ENCODE data around the gene ADCY5. TPM values are rescaled to one million over a fixed set of nuclear protein-coding genes. Genes with fewer than 3 reads are reported as not detected.

The ADCY5 gene
- total and polyA plus RNA-seq, 2 donors from 2014 or later = 7.1 to 33.6 TPM

DNA sequence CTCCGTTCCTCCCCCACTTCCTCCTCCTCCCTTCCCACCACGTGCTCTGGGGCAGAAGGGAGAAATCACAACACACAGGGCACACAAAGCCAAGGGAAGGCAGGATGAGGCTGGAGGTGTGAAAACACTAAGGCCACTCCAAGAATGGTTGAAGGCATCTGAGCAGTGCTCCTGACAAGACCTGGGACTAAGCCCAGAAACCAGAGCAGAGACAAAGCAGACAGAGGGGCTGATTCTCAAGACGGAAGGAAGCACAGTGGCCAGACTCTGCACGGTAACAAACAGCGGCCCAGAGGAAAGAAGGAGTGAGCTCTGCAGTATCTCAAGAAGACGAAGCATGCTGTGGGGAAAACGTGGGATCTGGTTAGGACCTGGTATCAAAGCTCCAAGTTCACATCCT is 78.1 kb downstream of the ADCY5 start:
- no peak overlapping the region for H3K4me3 ChIP-seq (ENCODE audit: low read length in 3 of 3)
- H3K27ac ChIP-seq (ENCODE audit: low read depth in 2 of 2, low read length in 2 of 2) = no peak overlapping the region
- H3K27me3 ChIP-seq (ENCODE audit: control insufficient read depth, insufficient read depth, low read length) = no peaks in the 10 kb centered on the region
- no peaks in the 10 kb centered on the region for H3K36me3 ChIP-seq (ENCODE audit: control insufficient read depth in 2 of 3, insufficient read depth in 3 of 3, low read length in 3 of 3)
- intact Hi-C loops (cut with DNase I) = no loop called here
- H3K9me3 ChIP-seq (ENCODE audit: control insufficient read depth in 2 of 3, insufficient read depth in 1 of 3, low read length in 3 of 3) = no peaks in the 10 kb centered on the region
- no peak overlapping the region for H3K9ac ChIP-seq (ENCODE audit: low read length in 3 of 3)
- TF ChIP-seq CTCF (IDR thresholded peaks at IDR 0.05; ENCODE audit: borderline replicate concordance, extremely low read depth, insufficient read depth) = no peak
- DNase-seq = no peak
- FAIRE-seq = no peak
- H3K4me1 ChIP-seq (ENCODE audit: control insufficient read depth in 2 of 3, insufficient read depth in 2 of 3, low read depth in 1 of 3, low read length in 3 of 3) = peaks cover 0 to 19% (median 0%) of the 10 kb centered on the region in 3 donors

- no peaks in the 10 kb centered on the region for H3K27me3 ChIP-seq (ENCODE audit: control insufficient read depth, insufficient read depth, low read length)
- no peak overlapping the region for H3K27ac ChIP-seq (ENCODE audit: low read depth in 2 of 2, low read length in 2 of 2)
- no peak for FAIRE-seq
- TF ChIP-seq CTCF (IDR thresholded peaks at IDR 0.05; ENCODE audit: borderline replicate concordance, extremely low read depth, insufficient read depth) = no peak
- DNase-seq = no peak
- no peaks in the 10 kb centered on the region for H3K36me3 ChIP-seq (ENCODE audit: control insufficient read depth in 2 of 3, insufficient read depth in 3 of 3, low read length in 3 of 3)
- no peaks in the 10 kb centered on the region for H3K9me3 ChIP-seq (ENCODE audit: control insufficient read depth in 2 of 3, insufficient read depth in 1 of 3, low read length in 3 of 3)
- H3K4me1 ChIP-seq (ENCODE audit: control insufficient read depth in 2 of 3, insufficient read depth in 2 of 3, low read depth in 1 of 3, low read length in 3 of 3) = peaks cover 0 to 19% (median 0%) of the 10 kb centered on the region in 3 donors
- intact Hi-C loops (cut with DNase I) = no loop called here
- H3K4me3 ChIP-seq (ENCODE audit: low read length in 3 of 3) = no peak overlapping the region
- H3K9ac ChIP-seq (ENCODE audit: low read length in 3 of 3) = no peak overlapping the region
These were observed 79.8 kb downstream of the ADCY5 start for GRCh38 chr3:123369085-123369484.

DNA sequence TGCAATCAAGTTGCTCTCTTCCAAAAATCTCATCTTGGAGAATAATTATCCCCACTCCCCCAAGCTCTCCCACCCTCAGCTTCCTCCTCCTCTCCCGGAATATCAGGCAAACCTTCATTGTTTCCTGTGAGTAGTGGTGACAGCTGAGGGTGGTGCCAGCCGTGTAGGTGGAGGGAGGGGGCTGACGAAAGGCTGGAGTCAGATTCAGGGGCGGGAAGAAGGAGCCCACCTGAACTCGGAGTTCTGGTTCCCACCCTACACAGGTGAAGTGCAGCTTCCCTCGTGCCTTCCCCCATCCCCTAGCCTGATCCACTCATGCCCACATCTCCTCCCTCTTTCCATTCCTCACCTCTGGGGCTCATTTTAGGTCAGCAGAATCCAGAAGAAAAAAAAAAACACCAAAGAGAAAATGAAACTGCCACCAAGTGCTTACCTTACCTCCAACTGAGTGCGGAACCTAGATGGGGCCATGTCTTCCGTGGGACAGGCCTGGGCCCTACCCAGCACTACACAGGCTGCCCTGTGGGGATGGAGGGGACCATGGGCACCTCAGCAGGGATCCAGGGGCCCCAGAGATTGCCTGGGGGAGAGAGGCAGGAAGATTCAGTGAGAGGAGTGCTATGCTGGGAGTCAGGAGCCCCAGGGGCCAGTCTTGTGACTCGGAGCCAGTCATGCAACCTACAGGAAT is 81.3 kb downstream of the ADCY5 start:
- H3K4me1 ChIP-seq (ENCODE audit: control insufficient read depth in 2 of 3, insufficient read depth in 2 of 3, low read depth in 1 of 3, low read length in 3 of 3) = peaks cover 0 to 8% (median 0%) of the 10 kb centered on the region in 3 donors
- H3K4me3 ChIP-seq (ENCODE audit: low read length in 3 of 3) = no peak overlapping the region
- H3K36me3 ChIP-seq (ENCODE audit: control insufficient read depth in 2 of 3, insufficient read depth in 3 of 3, low read length in 3 of 3) = no peaks in the 10 kb centered on the region
- intact Hi-C loops (cut with DNase I) = no loop called here
- peak in 1 of 5 donors; percentile 47 for DNase-seq
- no peaks in the 10 kb centered on the region for H3K27me3 ChIP-seq (ENCODE audit: control insufficient read depth, insufficient read depth, low read length)
- TF ChIP-seq CTCF (IDR thresholded peaks at IDR 0.05; ENCODE audit: borderline replicate concordance, extremely low read depth, insufficient read depth) = no peak
- H3K9me3 ChIP-seq (ENCODE audit: control insufficient read depth in 2 of 3, insufficient read depth in 1 of 3, low read length in 3 of 3) = no peaks in the 10 kb centered on the region
- H3K27ac ChIP-seq (ENCODE audit: low read depth in 2 of 2, low read length in 2 of 2) = no peak overlapping the region
- H3K9ac ChIP-seq (ENCODE audit: low read length in 3 of 3) = no peak overlapping the region
- FAIRE-seq = no peak
